Heart right ventricle (tissue), 16 donors: ENCODE measurements around the gene TNFSF4. TPM values are rescaled to one million over a fixed set of nuclear protein-coding genes. Genes with fewer than 3 reads are reported as not detected.
"Not testable (repeated sequence)": the region's sequence is repeated elsewhere in the genome, so short reads cannot be mapped to it uniquely, and the experiment has no call there.

ENCODE experiments used
- ATAC-seq, 8 donors: fragments of 200-7000 bp; cut with Tn5 transposase; one replicate each; pipeline ENCODE4 v1.9.1; 2020; ENCODE audit warnings: mild to moderate bottlenecking in 8 of 8, moderate library complexity in 8 of 8, moderate number of reproducible peaks in 1 of 8
- DNase-seq, 2 donors: peaks; one replicate each; pipeline ENCODE4 v3.0.0-alpha.2; 2020
- H3K27ac ChIP-seq, 10 donors: fragments of 200-600 bp; sonication (generic) in 2 of 10; one replicate each; pipeline versions ENCODE4 v1.5.0 to v1.8.0; 2020 to 2022; ENCODE audit warnings: mild to moderate bottlenecking in 3 of 10
- H3K27me3 ChIP-seq, 7 donors: fragments of 200-600 bp; one replicate each; pipeline ENCODE4 v1.8.0; 2021 to 2022; ENCODE audit warnings: mild to moderate bottlenecking in 2 of 7
- H3K36me3 ChIP-seq, 9 donors: fragments of 200-600 bp; sonication (generic) in 1 of 9; one replicate each; pipeline versions ENCODE4 v1.5.0 to v1.8.0; 2020 to 2022; ENCODE audit warnings: mild to moderate bottlenecking in 2 of 9
- H3K4me1 ChIP-seq, 9 donors: fragments of 200-600 bp; sonication (generic) in 1 of 9; one replicate each; pipeline versions ENCODE4 v1.5.0 to v1.8.0; 2020 to 2022; ENCODE audit warnings: mild to moderate bottlenecking in 4 of 9
- H3K4me3 ChIP-seq, 10 donors: fragments of 200-600 bp; sonication (generic) in 2 of 10; one replicate each; pipeline versions ENCODE4 v1.5.0 to v1.8.0; 2020 to 2022; ENCODE audit warnings: mild to moderate bottlenecking in 7 of 10, moderate library complexity in 2 of 10
- H3K9me3 ChIP-seq, 11 donors: fragments of 200-600 bp in 10 of 11; sonication (generic) in 2 of 11; one replicate each; pipeline versions ENCODE4 v1.5.0 to v1.8.0; 2013 to 2022; ENCODE audit warnings: mild to moderate bottlenecking in 2 of 11, control low read depth in 1 of 11, moderate library complexity in 1 of 11
- WGBS, 2 donors: extraction: QIAGEN DNeasy Blood & Tissue Kit; methylation state at CpG; one replicate each; pipeline ENCODE4 v1.1.7; 2013; ENCODE audit warnings: inconsistent platforms in 1 of 2; 5-methylcytosine and 5-hydroxymethylcytosine counted together
- intact Hi-C, 10 donors: fragments of 100-400 bp; cut with DNase I; formaldehyde crosslinking; loops; one replicate each; pipeline versions ENCODE4 v1.11.1 to v1.14.2; 2022
- polyA plus RNA-seq, 2 donors: library from polyadenylated mRNA; stranded (reverse); fragments of 200-250 nt; gene quantifications; one replicate each; pipeline ENCODE4 v1.2.3, GENCODE V29; 2013
- total RNA-seq, 10 donors: library from RNA; stranded (reverse); fragmentation: NEBNext Ultra II Directional in 3 of 10; extraction: Animal tissue kit (Norgen Biotek cat#: 25700) in 3 of 10; gene quantifications; one replicate each; pipeline versions ENCODE4 v1.2.1 to v1.2.4, GENCODE V29; 2021 to 2023
- TF ChIP-seq, protein P1 (sequence below), 9 donors: fragments of 200-600 bp; sonication (generic) in 2 of 9; IDR thresholded peaks; one replicate each; pipeline versions ENCODE4 v1.5.0 to v1.8.0; 2021 to 2022; ENCODE audit warnings: antibody characterized with exemption in 9 of 9, mild to moderate bottlenecking in 5 of 9, moderate library complexity in 1 of 9
- donor health status: Arrhythmogenic right ventricular cardiomyopathy.
- donor health status: ischemic (EF 13 %, LVEDD 7.1; RV severe dilation, severe dysfunction).
- donor health status: healthy with polysubstance abuse.
- donor health status: DM: no; HTN: yes; CAD: no.
- donor health status: DM: no; HTN: no; CAD: no.
- donor health status: ischemic (EF 25% LVEDD 6.9; RV normal size, moderate dysfunction).
- donor health status: ischemic (EF 25% LVEDD 5.7; RV mildly dilated, moderate dysfunction).
- donor health status: healthy.
- donor health status: DM: yes; HTN: yes; CAD: no.
- donor health status: Ischemic cardiomyopathy.
- donor health status: ischemic (EF 35%, LVEDD 5.7; RV mildly dilated, moderate dysfunction).
- donor health status: nonischemic (EF 11% LVEDD 7.7; RV severe dilation, severe dysfunction).
- donor health status: DM: yes; HTN: yes; CAD: no.
- donor health status: PGD.
- donor health status: ischemic (EF 29% LVEDD 5.4; RV normal size, mild dysfunction).
- donor health status: nonischemic (EF 23%, LVEDD 6.1; RV moderate dilation, normal function).

Gene TNFSF4
- total and polyA plus RNA-seq, 12 donors = 0.26 to 1.5 (median 0.74) TPM

GRCh38 chr1:173241528-173242347 is 34.6 kb upstream of the TNFSF4 start:
- no peaks in the 10 kb centered on the region for H3K36me3 ChIP-seq
- no peaks in the 10 kb centered on the region for H3K4me1 ChIP-seq
- H3K27me3 ChIP-seq = no peaks in the 10 kb centered on the region
- no peak overlapping the region for H3K4me3 ChIP-seq
- TF ChIP-seq, protein P1, sequence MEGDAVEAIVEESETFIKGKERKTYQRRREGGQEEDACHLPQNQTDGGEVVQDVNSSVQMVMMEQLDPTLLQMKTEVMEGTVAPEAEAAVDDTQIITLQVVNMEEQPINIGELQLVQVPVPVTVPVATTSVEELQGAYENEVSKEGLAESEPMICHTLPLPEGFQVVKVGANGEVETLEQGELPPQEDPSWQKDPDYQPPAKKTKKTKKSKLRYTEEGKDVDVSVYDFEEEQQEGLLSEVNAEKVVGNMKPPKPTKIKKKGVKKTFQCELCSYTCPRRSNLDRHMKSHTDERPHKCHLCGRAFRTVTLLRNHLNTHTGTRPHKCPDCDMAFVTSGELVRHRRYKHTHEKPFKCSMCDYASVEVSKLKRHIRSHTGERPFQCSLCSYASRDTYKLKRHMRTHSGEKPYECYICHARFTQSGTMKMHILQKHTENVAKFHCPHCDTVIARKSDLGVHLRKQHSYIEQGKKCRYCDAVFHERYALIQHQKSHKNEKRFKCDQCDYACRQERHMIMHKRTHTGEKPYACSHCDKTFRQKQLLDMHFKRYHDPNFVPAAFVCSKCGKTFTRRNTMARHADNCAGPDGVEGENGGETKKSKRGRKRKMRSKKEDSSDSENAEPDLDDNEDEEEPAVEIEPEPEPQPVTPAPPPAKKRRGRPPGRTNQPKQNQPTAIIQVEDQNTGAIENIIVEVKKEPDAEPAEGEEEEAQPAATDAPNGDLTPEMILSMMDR (IDR thresholded peaks at IDR 0.05) = no peak
- no peak for ATAC-seq
- no peak overlapping the region for H3K27ac ChIP-seq
- no peak for DNase-seq
- intact Hi-C loops = no loop called here
- 64 to 69% methylated on average over 6 of the region's 6 CpGs for WGBS, 2 donors
- peaks cover 0 to 39% (median 12%) of the 10 kb centered on the region in 11 donors for H3K9me3 ChIP-seq

GRCh38 chr1:173240609-173241008 is 33.5 kb upstream of the TNFSF4 start:
- H3K4me3 ChIP-seq = no peak overlapping the region
- H3K9me3 ChIP-seq = peaks cover 0 to 39% (median 12%) of the 10 kb centered on the region in 11 donors
- TF ChIP-seq, protein P1 (IDR thresholded peaks at IDR 0.05) = no peak
- H3K27me3 ChIP-seq = no peaks in the 10 kb centered on the region
- DNase-seq (no peak), ATAC-seq (no peak)
- H3K36me3 ChIP-seq = no peaks in the 10 kb centered on the region
- H3K4me1 ChIP-seq = no peaks in the 10 kb centered on the region
- intact Hi-C loops = no loop called here
- H3K27ac ChIP-seq = no peak overlapping the region

DNA sequence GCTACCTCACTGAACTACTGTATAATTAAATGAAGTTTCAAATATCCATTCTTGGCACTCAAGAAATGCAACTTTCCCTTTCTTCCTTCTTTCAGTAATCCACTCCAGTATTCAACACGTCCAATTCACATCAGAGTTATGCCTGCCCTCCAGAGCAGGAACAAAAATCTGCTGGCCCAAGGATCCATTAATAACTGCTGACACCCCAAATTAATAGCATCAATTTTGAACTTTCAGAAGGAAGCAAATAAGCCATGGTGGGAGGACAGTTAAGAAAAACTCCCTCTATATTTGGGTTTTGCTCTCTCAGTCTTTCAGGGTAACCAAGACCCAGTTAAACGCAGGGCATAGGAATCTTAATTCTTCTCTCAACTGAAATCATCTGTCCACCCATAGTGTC is 31.9 kb upstream of the TNFSF4 start:
- TF ChIP-seq, protein P1 (IDR thresholded peaks at IDR 0.05) = no peak
- no peak overlapping the region for H3K27ac ChIP-seq
- intact Hi-C loops = no loop called here
- ATAC-seq (no peak), DNase-seq (no peak)
- no peak overlapping the region for H3K4me3 ChIP-seq
- H3K27me3 ChIP-seq = no peaks in the 10 kb centered on the region
- H3K9me3 ChIP-seq = peaks cover 0 to 43% (median 12%) of the 10 kb centered on the region in 11 donors
- 90 to 94% methylated on average over 2 of the region's 2 CpGs for WGBS, 2 donors
- H3K36me3 ChIP-seq = no peaks in the 10 kb centered on the region
- no peaks in the 10 kb centered on the region for H3K4me1 ChIP-seq

DNA sequence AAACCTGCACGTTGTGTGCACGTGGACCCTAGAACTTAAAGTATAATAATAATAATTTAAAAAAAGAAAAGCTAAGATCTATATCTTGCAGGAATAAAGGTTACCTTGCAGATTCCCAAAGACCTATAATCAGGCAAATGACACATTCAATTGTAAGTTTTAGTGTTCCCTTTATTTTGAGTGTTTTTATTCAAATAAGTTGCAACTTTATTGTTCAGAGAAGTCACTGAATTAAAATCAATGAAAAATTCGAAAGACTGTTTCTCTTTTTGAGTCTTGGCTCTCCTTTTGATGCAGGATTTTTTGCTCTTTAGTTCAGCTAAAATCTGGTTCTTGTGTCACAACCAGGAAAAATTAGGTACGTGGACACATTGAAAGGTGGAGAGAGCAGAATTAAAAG is 27.8 kb upstream of the TNFSF4 start:
- H3K4me1 ChIP-seq = no peaks in the 10 kb centered on the region
- no peaks in the 10 kb centered on the region for H3K36me3 ChIP-seq
- intact Hi-C loops = no loop called here
- TF ChIP-seq, protein P1 (IDR thresholded peaks at IDR 0.05) = no peak
- no peaks in the 10 kb centered on the region for H3K27me3 ChIP-seq
- no peak overlapping the region for H3K27ac ChIP-seq
- peaks cover 0 to 20% (median 0%) of the 10 kb centered on the region in 11 donors for H3K9me3 ChIP-seq
- DNase-seq (no peak), ATAC-seq (no peak)
- WGBS, 2 donors = 89 to 90% methylated on average over 4 of the region's 4 CpGs
- no peak overlapping the region for H3K4me3 ChIP-seq

GRCh38 chr1:173234434-173234833 is 27.3 kb upstream of the TNFSF4 start:
- H3K27ac ChIP-seq, H3K4me3 ChIP-seq, DNase-seq, H3K27me3 ChIP-seq, intact Hi-C loops, H3K36me3 ChIP-seq, H3K4me1 ChIP-seq, ATAC-seq: not testable (repeated sequence)
- H3K9me3 ChIP-seq = peaks cover 0 to 23% (median 0%) of the 10 kb centered on the region in 11 donors
- WGBS, 2 donors = 92 to 97% methylated on average over 1 of the region's 3 CpGs

DNA sequence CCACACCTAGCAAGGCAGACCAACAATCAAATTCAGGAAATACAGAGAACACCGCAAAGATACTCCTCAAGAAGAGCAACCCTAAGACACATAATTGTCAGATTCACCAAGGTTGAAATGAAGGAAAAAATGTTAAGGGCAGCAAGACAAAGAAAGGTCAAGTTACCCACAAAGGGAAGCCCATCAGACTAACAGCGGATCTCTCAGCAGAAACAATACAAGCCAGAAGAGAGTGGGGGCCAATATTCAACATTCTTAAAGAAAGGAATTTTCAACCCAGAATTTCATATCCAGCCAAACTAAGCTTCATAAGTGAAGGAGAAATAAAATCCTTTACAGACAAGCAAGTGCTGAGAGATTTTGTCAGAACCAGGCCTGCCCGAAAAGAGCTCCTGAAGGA is 21.9 kb upstream of the TNFSF4 start:
- WGBS, 2 donors = 95 to 98% methylated on average over 3 of the region's 3 CpGs
- H3K27ac ChIP-seq = not testable (repeated sequence)

More for the DNA sequence above, 21.9 kb upstream of the TNFSF4 start:
- H3K27me3 ChIP-seq, H3K4me1 ChIP-seq, H3K36me3 ChIP-seq, intact Hi-C loops, DNase-seq, H3K4me3 ChIP-seq, ATAC-seq: not testable (repeated sequence)
- H3K9me3 ChIP-seq = peaks cover 0 to 35% (median 0%) of the 10 kb centered on the region in 11 donors
